GM06990 (cell line): Measurements from ENCODE around the gene ZC3H12D.
"Not testable (repeated sequence)": the region's sequence is repeated elsewhere in the genome, so short reads cannot be mapped to it uniquely, and the experiment has no call there.

Source experiments
- DNase-seq: peaks from one replicate; pipeline ENCODE4 v3.0.0-alpha.2; 2011; ENCODE audit not compliant: insufficient read length; ENCODE audit errors: extremely low read depth
- H3K27me3 ChIP-seq: replicated peaks from 2 replicates; pipeline ENCODE4 v1.6.0; 2011; ENCODE audit warnings: low read length; ENCODE audit not compliant: control insufficient read depth, insufficient read depth
- H3K36me3 ChIP-seq: 2 replicates; pipeline ENCODE4 v1.5.1; 2011; ENCODE audit warnings: low read length; ENCODE audit not compliant: control insufficient read depth, insufficient read depth
- H3K4me3 ChIP-seq: replicated peaks from 2 replicates; pipeline ENCODE4 v1.5.1; 2011; ENCODE audit warnings: low read depth, mild to moderate bottlenecking, control low read depth, low read length
- CTCF ChIP-seq: IDR thresholded peaks from 2 replicates; pipeline ENCODE4 v1.5.1; 2011; ENCODE audit warnings: low read length, control low read depth, mild to moderate bottlenecking, inconsistent platforms; ENCODE audit not compliant: insufficient read depth, poor library complexity, severe bottlenecking

Gene ZC3H12D

GRCh38 chr6:149445095-149445466 lies 39.7 kb downstream of the ZC3H12D start:
- no peak for DNase-seq
- TF ChIP-seq CTCF = no peak
- Histone ChIP-seq H3K27me3 (no peaks in the 10 kb centered on the region), H3K36me3 (peaks cover 4% of the 10 kb centered on the region), H3K4me3 (no peak overlapping the region)

DNA sequence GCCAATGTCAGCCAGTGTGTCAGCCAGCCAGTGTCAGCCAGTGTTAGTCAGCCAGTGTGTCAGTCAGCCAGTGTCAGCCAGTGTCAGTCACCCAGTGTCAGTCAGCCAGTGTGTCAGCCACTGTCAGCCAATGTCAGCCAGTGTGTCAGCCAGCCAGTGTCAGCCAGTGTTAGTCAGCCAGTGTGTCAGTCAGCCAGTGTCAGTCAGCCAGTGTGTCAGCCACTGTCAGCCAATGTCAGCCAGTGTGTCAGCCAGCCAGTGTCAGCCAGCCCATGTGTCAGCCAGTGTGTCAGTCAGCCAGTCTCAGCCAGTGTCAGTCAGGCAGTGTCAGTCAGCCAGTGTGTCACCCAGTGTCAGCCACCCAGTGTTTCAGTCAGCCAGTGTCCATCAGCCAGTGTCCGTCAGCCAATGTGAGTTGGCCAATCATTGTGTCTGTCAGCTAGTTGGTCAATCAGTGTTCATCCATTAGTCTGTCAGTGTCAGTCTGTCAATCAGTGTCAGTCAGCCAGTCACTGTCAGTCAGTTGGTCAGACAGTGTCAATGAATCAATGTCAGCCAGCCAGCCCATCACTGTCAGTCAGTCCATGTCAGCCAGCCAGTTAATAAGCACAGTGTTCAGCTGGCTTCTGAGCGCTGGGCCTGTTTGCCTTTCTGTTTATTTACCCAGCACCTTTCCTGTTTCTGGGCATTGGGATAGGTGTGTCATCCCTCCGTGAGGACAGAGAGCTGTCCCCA lies 40.3 kb downstream of the ZC3H12D start:
- H3K4me3 ChIP-seq, H3K27me3 ChIP-seq, DNase-seq, H3K36me3 ChIP-seq: not testable (repeated sequence)

- no peak for DNase-seq
Observed at GRCh38 chr6:149443411-149444181, 41.2 kb downstream of the ZC3H12D start.

GRCh38 chr6:149441740-149442139 lies 43.1 kb downstream of the ZC3H12D start:
- no peak for DNase-seq
- Histone ChIP-seq H3K27me3 (no peaks in the 10 kb centered on the region), H3K4me3 (no peak overlapping the region), H3K36me3 (0 out of 2 replicates have a peak, but pooled peaks cover 1% of the 10 kb centered on the region)
- TF ChIP-seq CTCF = no peak

More at GRCh38 chr6:149443411-149444181, 41.2 kb downstream of the ZC3H12D start:
- Histone ChIP-seq H3K27me3 (no peaks in the 10 kb centered on the region), H3K36me3 (0 out of 2 replicates have a peak, but pooled peaks cover 1% of the 10 kb centered on the region), H3K4me3 (no peak overlapping the region)
- TF ChIP-seq CTCF = no peak

DNA sequence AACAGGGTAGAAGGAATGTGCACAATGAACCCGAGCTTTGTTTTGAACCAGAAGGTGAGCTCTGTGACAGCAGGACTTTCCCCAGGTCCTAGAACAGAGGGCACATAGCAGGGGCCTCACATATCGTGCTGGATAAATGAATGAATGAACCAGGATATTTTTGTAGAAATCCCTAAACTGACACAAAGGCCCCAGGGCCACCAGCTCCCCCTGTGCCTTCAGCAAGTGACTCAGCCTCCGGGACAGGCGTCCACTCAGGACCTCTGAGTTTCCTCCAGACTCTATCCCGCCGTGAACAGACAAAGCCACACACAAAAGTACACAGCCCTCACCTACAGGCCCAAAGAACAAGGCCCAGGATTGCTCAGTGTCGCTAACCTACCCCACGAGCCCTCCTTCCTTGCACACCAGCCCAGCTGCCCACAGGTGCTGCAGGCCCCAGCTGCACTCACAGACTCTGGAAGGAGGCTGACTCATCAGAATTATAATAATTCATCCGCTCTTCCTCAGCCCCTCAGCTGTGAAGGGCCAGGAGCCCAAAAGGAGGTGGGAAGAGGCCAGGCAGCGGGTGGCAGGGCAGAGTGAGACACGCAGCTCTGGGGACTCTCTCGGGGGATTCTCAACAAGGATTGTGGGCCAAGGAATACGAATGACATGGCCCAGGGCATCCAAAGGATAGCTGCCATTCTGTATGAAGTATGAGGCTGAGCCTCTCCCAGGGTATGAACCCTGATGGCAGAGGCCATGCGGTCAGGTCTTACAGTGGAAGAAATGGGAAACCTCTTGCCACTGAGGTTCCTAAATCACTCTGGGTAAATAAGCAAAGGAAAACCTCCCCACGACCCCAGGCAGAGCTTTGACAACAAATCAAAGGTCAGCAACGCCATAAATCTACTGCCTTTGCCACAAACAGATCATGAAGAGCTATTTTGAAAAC lies 43.8 kb downstream of the ZC3H12D start:
- H3K36me3 ChIP-seq = 0 out of 2 replicates have a peak, but pooled peaks cover 1% of the 10 kb centered on the region
- no peak for TF ChIP-seq CTCF
- no peak for DNase-seq
- H3K4me3 ChIP-seq = no peak overlapping the region
- no peaks in the 10 kb centered on the region for H3K27me3 ChIP-seq
